ENCODE measurements around the gene DCUN1D5. TPM values are rescaled to one million over a fixed set of nuclear protein-coding genes. Genes with fewer than 3 reads are reported as not detected.

DCUN1D5 gene
- total and polyA plus RNA-seq, 2 of the 13 experiments (the other 11 are each of a cell fraction or from before 2014, with no cell fraction given): 32.9 to 46.7 TPM

- no peaks in the 10 kb centered on the region for H3K9me3 ChIP-seq (ENCODE audit: low read length)
- intact Hi-C loops (cut with micrococcal nuclease; ENCODE audit: unreplicated experiment): loop anchor here (1.0 to 5.0 kb wide), 2 partner anchors 18 to 492 kb away; partner anchors contain the start of gene DCUN1D5
- CTCF ChIA-PET (ENCODE audit: low intra/inter-chr PET ratio, low total read pairs): no interaction called here
- H3K4me3 ChIP-seq (replicated peaks in 1 of 3; ENCODE audit: insufficient read depth in 1 of 3, low read depth in 2 of 3, low read length in 3 of 3): peak overlapping the region; percentile 64 to 70 (median 67); a peak in 5 of 6 replicates
- BruUV-seq (replicated peaks): no TSS peak
- no peaks in the 10 kb centered on the region for H3K79me2 ChIP-seq (ENCODE audit: insufficient read depth, low read length)
- FAIRE-seq (peak; percentile 95), ATAC-seq (no peak; the same call in 2 of the 3 replicates), DNase-seq (ENCODE audit: low spot score) (no peak)
- H2AFZ ChIP-seq (ENCODE audit: low read length): peak overlapping the region; percentile 86
- H4K20me1 ChIP-seq (ENCODE audit: insufficient read depth, low read length): no peaks in the 10 kb centered on the region
- H3K9ac ChIP-seq (ENCODE audit: insufficient read depth, low read depth, low read length): no peak overlapping the region; the same call in 1 of the 2 replicates
- H3K4me1 ChIP-seq (ENCODE audit: insufficient read depth, low read length): peaks cover 16% of the 10 kb centered on the region
- WGBS (ENCODE audit: low lambda C conversion rate): 88% methylated on average over 26 of the region's 26 CpGs
- H3K27ac ChIP-seq (ENCODE audit: extremely low read length, insufficient read depth, low read length): no peak overlapping the region
- H3K4me2 ChIP-seq (ENCODE audit: low read depth, low read length): peak overlapping the region; percentile 98
- POLR2A ChIA-PET: interaction anchor here (3.0 kb wide), 1 partner anchor 19 kb away, joined by 49 read pairs; the partner anchor contains the start of gene DCUN1D5
- H3K36me3 ChIP-seq (replicated peaks in 1 of 2; ENCODE audit: control insufficient read depth in 1 of 2, insufficient read depth in 2 of 2, low read length in 2 of 2): no peaks in the 10 kb centered on the region
- H3K27me3 ChIP-seq (ENCODE audit: control insufficient read depth in 1 of 2, insufficient read depth in 2 of 2, low read length in 2 of 2): no peaks in the 10 kb centered on the region; a peak in 2 of 5 replicates
- in situ Hi-C loops (cut with HindIII; ENCODE audit: extremely low pct_ligation_motif_present, low pct_unique_long_range_greater_than_20kb): no loop called here
- no peak for TF ChIP-seq CREB1 (IDR thresholded peaks at IDR 0.05)
- TF ChIP-seq CREB1 (CRISPR knock-in tag; IDR thresholded peaks at IDR 0.05): no peak
- TF ChIP-seq ZNF766 (CRISPR knock-in tag; IDR thresholded peaks at IDR 0.05; ENCODE audit: borderline replicate concordance): no peak
- TF ChIP-seq HOXA7 (CRISPR knock-in tag; IDR thresholded peaks at IDR 0.05): no peak
- no peak for TF ChIP-seq MNT (IDR thresholded peaks at IDR 0.05)
- TF ChIP-seq PRMT3 (CRISPR knock-in tag; IDR thresholded peaks at IDR 0.05; ENCODE audit: borderline replicate concordance, low read depth): no peak
- no peak for TF ChIP-seq CENPT (CRISPR knock-in tag; IDR thresholded peaks at IDR 0.05; ENCODE audit: low read depth)
- TF ChIP-seq ZNF317 (CRISPR knock-in tag; IDR thresholded peaks at IDR 0.05): no peak
- TF ChIP-seq ZBED4 (CRISPR knock-in tag; IDR thresholded peaks at IDR 0.05; ENCODE audit: borderline replicate concordance): no peak
- TF ChIP-seq ZNF33A (CRISPR knock-in tag; IDR thresholded peaks at IDR 0.05; ENCODE audit: borderline replicate concordance): no peak
- TF ChIP-seq ZNF691 (CRISPR knock-in tag; IDR thresholded peaks at IDR 0.05; ENCODE audit: borderline replicate concordance, low read depth): no peak
- TF ChIP-seq ZNF224 (CRISPR knock-in tag; IDR thresholded peaks at IDR 0.05): no peak
- TF ChIP-seq FOXP4 (CRISPR knock-in tag; IDR thresholded peaks at IDR 0.05): no peak
- TF ChIP-seq YY1 (IDR thresholded peaks at IDR 0.05; ENCODE audit: insufficient read depth, insufficient replicate concordance, low read depth, low read length): no peak
These were observed 17.9 kb upstream of the DCUN1D5 start for GRCh38 chr11:103109818-103110388.
